HG03196 (cell line): ENCODE data around the gene HECTD4.
"Not testable (repeated sequence)": the region's sequence is repeated elsewhere in the genome, so short reads cannot be mapped to it uniquely, and the experiment has no call there.

ENCODE experiments used
- ATAC-seq: cut with Tn5 transposase; IDR thresholded peaks from one replicate; pipeline ENCODE4 v1.9.1; 2021; ENCODE audit not compliant: unreplicated experiment

The HECTD4 gene

DNA sequence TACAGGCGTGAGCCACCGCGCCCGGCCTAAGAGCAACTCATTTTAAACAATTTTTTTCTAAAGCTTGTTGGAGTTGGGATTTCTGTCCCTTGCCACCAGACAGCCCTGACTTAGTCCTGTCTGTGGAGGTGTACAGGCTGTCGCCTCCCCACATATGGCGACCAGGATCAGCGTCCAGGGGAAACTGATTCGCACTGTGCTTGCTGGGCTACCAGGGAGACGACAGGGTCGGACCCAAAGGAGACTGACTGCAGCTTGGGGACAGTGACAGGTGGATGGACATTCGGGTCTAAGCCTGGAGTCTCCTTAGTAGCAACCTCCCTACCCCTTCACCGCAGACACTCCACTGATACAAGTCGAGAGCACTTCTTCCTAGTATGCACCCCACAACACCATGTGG is 216.6 kb downstream of the HECTD4 start:
- ATAC-seq: no peak

DNA sequence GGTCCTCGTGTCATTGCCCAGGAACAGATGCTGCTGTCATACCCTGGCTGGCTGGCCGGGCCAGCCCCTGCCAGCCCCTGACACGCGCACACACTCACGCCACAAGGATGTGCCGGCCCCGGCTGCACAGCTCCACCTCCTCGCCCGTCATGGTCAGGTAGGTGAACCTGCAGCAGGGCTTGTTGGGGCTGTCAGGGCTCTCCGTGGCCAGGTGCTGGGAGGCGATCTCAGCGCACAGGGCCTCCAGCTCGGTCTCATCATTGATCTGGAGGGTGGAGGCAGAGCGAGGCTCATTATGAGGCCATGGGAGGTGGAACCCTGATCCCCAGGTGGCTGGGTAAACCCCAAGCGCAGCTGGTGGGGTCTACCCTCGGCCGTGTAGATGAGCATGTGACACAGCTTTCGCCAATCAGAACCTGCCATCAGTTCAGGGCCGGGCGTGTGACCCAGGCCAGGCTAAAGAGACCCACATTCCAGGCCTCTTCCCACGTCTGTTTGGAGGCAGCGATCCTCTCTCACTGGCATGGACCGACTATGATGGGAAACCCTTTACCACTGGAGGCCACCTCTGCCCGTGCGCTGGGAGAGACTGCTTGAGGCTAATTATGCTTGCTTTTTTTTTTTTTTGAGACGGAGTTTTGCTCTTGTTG is 218.1 kb downstream of the HECTD4 start:
- no peak for ATAC-seq

DNA sequence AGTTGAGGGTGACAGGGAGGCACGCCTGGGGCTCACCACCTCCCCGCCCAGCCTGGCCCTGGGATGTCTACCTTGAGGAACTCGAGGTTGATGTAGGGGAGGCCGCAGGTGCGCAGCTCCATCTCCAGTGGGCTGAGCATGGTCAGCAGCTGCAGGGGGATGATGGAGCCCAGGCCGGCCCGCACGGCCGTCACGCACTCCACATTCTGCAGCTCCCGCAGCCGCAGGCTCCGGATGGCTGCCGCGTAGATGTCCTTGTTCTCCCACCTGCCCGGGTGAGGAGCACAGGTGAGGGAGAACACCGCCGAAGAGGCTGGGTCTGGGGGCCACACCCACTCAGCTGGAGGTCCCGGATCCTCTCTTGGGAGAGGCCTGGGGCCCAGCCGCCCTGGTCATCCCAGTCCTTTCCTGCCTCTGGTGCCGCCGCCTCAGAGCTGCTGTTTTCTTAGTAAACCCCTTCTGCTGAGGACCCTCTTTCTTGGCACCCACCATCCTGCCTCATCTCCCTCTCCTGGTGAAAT is 218.7 kb downstream of the HECTD4 start:
- ATAC-seq: no peak

GRCh38 chr12:112163056-112163455 is 219.2 kb downstream of the HECTD4 start:
- no peak for ATAC-seq

GRCh38 chr12:112162241-112162790 is 219.9 kb downstream of the HECTD4 start:
- ATAC-seq: no peak

- ATAC-seq: no peak
Measured at GRCh38 chr12:112161711-112162110, 220.5 kb downstream of the HECTD4 start.

DNA sequence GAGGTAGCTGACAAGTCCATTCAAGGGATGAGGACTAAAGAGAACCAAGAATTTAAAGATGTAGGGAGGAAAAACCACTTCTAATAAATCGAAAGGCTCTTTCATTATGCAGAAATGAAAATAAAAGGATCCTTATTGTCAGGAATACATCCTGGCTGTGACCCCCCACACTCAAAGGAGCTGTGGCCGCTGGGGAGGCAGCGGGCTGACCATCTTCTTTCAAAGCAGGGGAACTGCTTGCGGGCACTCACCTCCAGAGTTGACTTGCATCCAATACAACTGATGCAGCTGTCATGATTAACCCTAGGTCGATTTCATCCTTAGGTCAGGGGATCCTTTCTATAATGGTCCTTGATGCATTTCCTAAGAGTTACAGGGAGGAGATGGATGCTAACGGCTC is 221.6 kb downstream of the HECTD4 start:
- no peak for ATAC-seq

- ATAC-seq: no peak
Measured at GRCh38 chr12:112159146-112159541, 223.1 kb downstream of the HECTD4 start.

DNA sequence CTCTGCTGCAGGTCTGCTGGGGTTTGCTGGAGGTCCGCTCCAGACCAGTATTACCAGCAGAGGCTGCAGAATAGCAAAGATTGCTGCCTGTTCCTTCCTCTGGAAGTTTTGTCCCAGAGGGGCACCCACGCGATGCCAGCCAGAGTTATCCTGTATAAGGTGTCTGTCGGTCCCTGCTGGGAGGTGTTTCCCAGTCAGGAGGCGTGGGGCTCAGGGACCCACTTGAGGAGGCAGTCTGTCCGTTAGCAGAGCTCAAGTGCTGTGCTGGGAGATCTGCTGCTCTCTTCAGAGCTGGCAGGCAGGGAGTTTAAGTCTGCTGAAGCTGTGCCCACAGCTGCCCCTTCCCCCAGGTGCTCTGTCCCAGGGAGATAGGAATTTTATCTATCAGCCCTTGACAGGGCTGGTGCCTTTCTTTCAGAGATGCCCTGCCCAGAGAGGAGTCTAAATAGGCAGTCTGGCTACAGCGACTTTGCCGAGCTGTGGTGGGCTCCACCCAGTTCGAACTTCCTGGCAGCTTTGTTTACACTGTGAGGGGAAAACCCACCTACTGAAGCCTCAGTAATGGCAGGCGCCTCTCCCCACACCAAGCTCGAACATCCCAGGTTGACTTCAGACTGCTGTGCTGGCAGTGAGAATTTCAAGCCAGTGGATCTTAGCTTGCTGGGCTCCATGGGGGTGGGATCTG is 223.6 kb downstream of the HECTD4 start:
- not testable (repeated sequence) for ATAC-seq

DNA sequence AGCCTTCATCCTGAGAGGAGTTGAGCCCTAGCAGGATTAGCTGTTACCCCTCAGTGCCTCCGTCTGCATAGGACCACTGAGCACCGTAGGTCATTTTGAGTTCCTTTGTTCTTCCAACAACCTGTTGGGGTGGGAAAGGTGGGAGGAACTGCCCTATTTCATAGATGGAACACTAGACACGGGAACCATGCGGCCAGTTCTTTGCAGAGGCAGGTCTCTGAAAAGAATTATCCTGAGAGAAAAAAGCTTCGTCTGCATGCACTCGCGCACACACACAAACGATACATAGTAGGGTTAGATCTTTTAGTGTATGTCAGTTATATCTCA is 228.4 kb downstream of the HECTD4 start:
- ATAC-seq: no peak

GRCh38 chr12:112153181-112153892 is 228.9 kb downstream of the HECTD4 start:
- ATAC-seq: no peak

- no peak for ATAC-seq
Measured at GRCh38 chr12:112151766-112152541, 230.3 kb downstream of the HECTD4 start.

DNA sequence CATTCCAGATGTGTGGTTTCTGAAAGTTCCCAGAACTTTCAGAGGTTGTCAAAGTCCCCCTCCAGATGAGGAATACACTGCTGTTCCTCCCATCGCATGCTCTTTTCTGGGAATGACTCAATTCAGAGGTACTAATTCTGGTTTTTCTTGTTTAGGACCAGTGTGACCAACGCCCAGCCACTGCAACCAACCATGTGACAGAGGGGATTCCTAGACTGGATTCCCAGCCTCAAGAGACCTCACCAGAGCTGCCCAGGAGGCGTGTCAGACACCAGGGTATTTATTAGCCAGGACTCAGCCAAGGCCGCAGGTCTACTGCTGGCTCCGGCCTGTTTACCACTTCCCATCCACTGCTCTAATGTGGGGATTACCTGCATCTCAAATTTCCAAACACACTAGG is 232.6 kb downstream of the HECTD4 start:
- no peak for ATAC-seq

GRCh38 chr12:112148031-112148513 is 234.2 kb downstream of the HECTD4 start:
- no peak for ATAC-seq

- no peak for ATAC-seq
Measured at GRCh38 chr12:112146123-112146522, 236.1 kb downstream of the HECTD4 start.

DNA sequence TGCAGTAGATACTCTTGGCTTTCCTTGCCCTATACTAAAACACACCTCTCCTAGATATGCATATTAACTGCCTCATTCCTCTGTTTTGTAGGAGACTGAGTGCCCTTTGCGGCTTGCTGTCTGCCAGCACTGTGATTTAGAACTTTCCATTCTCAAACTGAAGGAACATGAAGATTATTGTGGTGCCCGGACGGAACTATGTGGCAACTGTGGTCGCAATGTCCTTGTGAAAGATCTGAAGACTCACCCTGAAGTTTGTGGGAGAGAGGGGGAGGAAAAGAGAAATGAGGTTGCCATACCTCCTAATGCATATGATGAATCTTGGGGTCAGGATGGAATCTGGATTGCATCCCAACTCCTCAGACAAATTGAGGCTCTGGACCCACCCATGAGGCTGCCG is 241.5 kb downstream of the HECTD4 start:
- no peak for ATAC-seq

GRCh38 chr12:112134731-112135130 is 247.5 kb downstream of the HECTD4 start:
- no peak for ATAC-seq

DNA sequence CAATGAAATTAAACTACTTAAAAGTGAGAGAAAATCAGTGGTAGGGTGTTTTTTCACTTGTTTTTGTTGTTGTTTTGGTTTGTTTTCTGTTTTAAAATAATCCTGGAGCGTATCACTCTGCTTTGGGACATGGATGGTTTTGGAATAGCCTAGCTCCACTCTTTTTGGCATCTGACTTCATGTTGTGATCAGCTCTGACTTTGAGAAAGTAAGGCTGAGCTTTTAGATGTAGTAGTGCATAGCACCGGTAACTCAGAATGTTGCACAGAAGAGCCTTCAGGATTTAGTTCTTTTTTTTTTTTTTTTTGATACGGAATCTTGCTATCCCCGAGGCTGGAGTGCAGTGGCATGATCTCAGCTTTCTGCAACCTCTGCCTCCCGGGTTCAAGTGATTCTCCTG is 248.8 kb downstream of the HECTD4 start:
- no peak for ATAC-seq

- no peak for ATAC-seq
Measured at GRCh38 chr12:112131686-112132085, 250.5 kb downstream of the HECTD4 start.

DNA sequence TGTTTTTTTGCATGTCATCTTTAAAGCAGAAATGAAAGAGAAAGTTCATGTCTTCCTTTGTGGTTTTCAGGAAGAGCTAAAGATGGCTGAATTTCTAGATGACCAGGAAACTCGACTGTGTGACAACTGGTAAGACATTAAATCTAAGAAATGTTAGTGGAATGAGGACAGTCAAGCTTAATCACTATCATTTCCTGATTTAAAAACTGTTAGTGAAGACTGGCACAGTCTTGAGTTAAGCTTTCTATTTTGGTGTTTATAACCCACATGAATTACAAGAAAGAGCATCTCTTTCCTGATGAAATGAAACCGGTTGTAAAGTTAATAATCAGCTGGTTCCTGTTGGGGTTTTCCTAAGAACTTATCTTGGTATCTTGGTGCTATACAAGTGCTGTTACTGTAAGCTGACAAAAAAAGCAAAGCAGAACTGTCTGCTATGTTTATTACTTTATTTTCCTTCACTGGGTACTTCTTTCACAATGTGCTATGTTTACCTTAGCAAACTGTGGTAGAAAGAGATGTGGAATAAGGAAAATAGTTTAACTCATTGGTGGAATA is 251.7 kb downstream of the HECTD4 start:
- ATAC-seq: peak; percentile 54

- ATAC-seq: no peak
Measured at GRCh38 chr12:112126911-112127310, 255.3 kb downstream of the HECTD4 start.
